Left cardiac atrium (tissue), 4 donors: ENCODE results near the gene JAKMIP3. TPM values are rescaled to one million over a fixed set of nuclear protein-coding genes. Genes with fewer than 3 reads are reported as not detected.

Experiments used
- ATAC-seq, 2 donors: fragments of 200-7000 bp; cut with Tn5 transposase; one replicate each; pipeline ENCODE4 v1.9.1; 2020; ENCODE audit warnings: mild to moderate bottlenecking in 2 of 2, moderate library complexity in 2 of 2
- DNase-seq: peaks from one replicate; pipeline ENCODE4 v3.0.0-alpha.2; 2020
- intact Hi-C, 2 donors: fragments of 100-400 bp; cut with DNase I; formaldehyde crosslinking; loops; one replicate each; pipeline versions ENCODE4 v1.14.1 to v1.15.1; 2022 to 2023
- total RNA-seq, 2 donors: library from RNA; stranded (reverse); fragmentation: NEBNext Ultra II Directional; extraction: Animal tissue kit (Norgen Biotek cat#: 25700); gene quantifications; one replicate each; pipeline ENCODE4 v1.2.1, GENCODE V29; 2021
- donor health status: DM: no; HTN: yes; CAD: no.
- donor health status: DM: no; HTN: yes; CAD: no; lungs with severe emphysema.
- donor health status: DM: yes; HTN: yes; CAD: no.
- donor health status: Dilated cardiomyopathy.

Gene JAKMIP3
- total RNA-seq, 2 donors from 2014 or later: 0.44 to 1.1 TPM

- intact Hi-C loops: loop anchor here in 1 of 2 donors (5.0 kb wide), 1 partner anchor 103 kb away; no protein-coding TSS in a partner anchor
- ATAC-seq: no peak
Observed at GRCh38 chr10:132039371-132039770, 26.4 kb upstream of the JAKMIP3 start.

GRCh38 chr10:132040046-132040445, 25.7 kb upstream of the JAKMIP3 start:
- DNase-seq (no peak), ATAC-seq (no peak)
- intact Hi-C loops: no loop called here

More at GRCh38 chr10:132039371-132039770, 26.4 kb upstream of the JAKMIP3 start:
- no peak for DNase-seq

GRCh38 chr10:132041340-132041739, 24.4 kb upstream of the JAKMIP3 start:
- intact Hi-C loops: no loop called here
- ATAC-seq (no peak), DNase-seq (no peak)

- intact Hi-C loops: no loop called here
- ATAC-seq (no peak), DNase-seq (no peak)
Observed at GRCh38 chr10:132043861-132044695, 21.7 kb upstream of the JAKMIP3 start.

GRCh38 chr10:132044803-132045202, 20.9 kb upstream of the JAKMIP3 start:
- ATAC-seq (no peak), DNase-seq (no peak)
- intact Hi-C loops: no loop called here

- DNase-seq: no peak
- intact Hi-C loops: no loop called here
- no peak for ATAC-seq
Observed at GRCh38 chr10:132045324-132045723, 20.4 kb upstream of the JAKMIP3 start.

- no peak for DNase-seq
- intact Hi-C loops: no loop called here
- no peak for ATAC-seq
Observed at GRCh38 chr10:132047575-132048293, 18.0 kb upstream of the JAKMIP3 start.

- intact Hi-C loops: no loop called here
- no peak for ATAC-seq
- DNase-seq: no peak
Observed at GRCh38 chr10:132048294-132048667, 17.5 kb upstream of the JAKMIP3 start.

- ATAC-seq (no peak), DNase-seq (no peak)
- intact Hi-C loops: no loop called here
Observed at GRCh38 chr10:132050191-132050590, 15.6 kb upstream of the JAKMIP3 start.

GRCh38 chr10:132052124-132052523, 13.6 kb upstream of the JAKMIP3 start:
- ATAC-seq: no peak
- no peak for DNase-seq
- intact Hi-C loops: no loop called here

GRCh38 chr10:132054564-132054963, 11.2 kb upstream of the JAKMIP3 start:
- DNase-seq (no peak), ATAC-seq (no peak)
- intact Hi-C loops: no loop called here

- DNase-seq: no peak
- intact Hi-C loops: no loop called here
- ATAC-seq: no peak
Observed at GRCh38 chr10:132055616-132056015, 10.1 kb upstream of the JAKMIP3 start.

- intact Hi-C loops: no loop called here
- DNase-seq (no peak), ATAC-seq (no peak)
Observed at GRCh38 chr10:132056663-132057062, 9.1 kb upstream of the JAKMIP3 start.

- intact Hi-C loops: no loop called here
- no peak for ATAC-seq
- no peak for DNase-seq
Observed at GRCh38 chr10:132057191-132057681, 8.5 kb upstream of the JAKMIP3 start.

- no peak for DNase-seq
- intact Hi-C loops: no loop called here
- no peak for ATAC-seq
Observed at GRCh38 chr10:132058111-132058745, 7.5 kb upstream of the JAKMIP3 start.

- no peak for DNase-seq
- ATAC-seq: no peak
- intact Hi-C loops: no loop called here
Observed at GRCh38 chr10:132058793-132059759, 6.7 kb upstream of the JAKMIP3 start.

- no peak for ATAC-seq
- no peak for DNase-seq
- intact Hi-C loops: no loop called here
Observed at GRCh38 chr10:132059760-132060508, 5.8 kb upstream of the JAKMIP3 start.

GRCh38 chr10:132061030-132061429, 4.7 kb upstream of the JAKMIP3 start:
- intact Hi-C loops: no loop called here
- ATAC-seq: no peak
- DNase-seq: no peak
